CD4-positive, CD25-positive, alpha-beta regulatory T cell (primary cell): ENCODE results near the gene NOL11. TPM values are rescaled to one million over a fixed set of nuclear protein-coding genes. Genes with fewer than 3 reads are reported as not detected.
"Not testable (repeated sequence)": the region's sequence is repeated elsewhere in the genome, so short reads cannot be mapped to it uniquely, and the experiment has no call there.

Experiments used
- ATAC-seq, 2 donors: fragments of 150-1000 bp; cut with Tn5 transposase; one replicate each; pipeline ENCODE4 v1.10.0; 2021; ENCODE audit warnings: low read depth in 2 of 2, moderate number of reproducible peaks in 2 of 2, moderate library complexity in 1 of 2
- DNase-seq, 3 donors: peaks; one replicate each; pipeline versions ENCODE4 v3.0.0 to v3.0.0-alpha.2; 2012 to 2022; ENCODE audit warnings: mixed read lengths in 1 of 3
- H3K27ac ChIP-seq: one replicate; pipeline ENCODE4 v1.7.0; 2013; ENCODE audit warnings: mild to moderate bottlenecking, low read length; ENCODE audit not compliant: insufficient read depth, poor library complexity, severe bottlenecking
- H3K27me3 ChIP-seq: one replicate; pipeline ENCODE4 v1.7.0; 2013; ENCODE audit warnings: low read length; ENCODE audit not compliant: control insufficient read depth, insufficient read depth
- H3K36me3 ChIP-seq: one replicate; pipeline ENCODE4 v1.7.0; 2013; ENCODE audit warnings: mild to moderate bottlenecking, low read length, moderate library complexity; ENCODE audit not compliant: control insufficient read depth, insufficient read depth
- H3K4me1 ChIP-seq: 2 replicates; pipeline ENCODE4 v1.7.0; 2013; ENCODE audit warnings: mild to moderate bottlenecking, low read length; ENCODE audit not compliant: insufficient read depth, control insufficient read depth, poor library complexity, severe bottlenecking
- H3K4me3 ChIP-seq: one replicate; pipeline ENCODE4 v1.7.0; 2013; ENCODE audit warnings: low read depth, mild to moderate bottlenecking, low read length, moderate library complexity
- H3K9me3 ChIP-seq, 2 experiments: 1 replicate in 1 of 2; 2 replicates in 1 of 2; pipeline ENCODE4 v1.7.0; 2013; ENCODE audit warnings: low read length in 2 of 2, mild to moderate bottlenecking in 1 of 2, moderate library complexity in 1 of 2; ENCODE audit not compliant: control insufficient read depth in 2 of 2
- H3K27ac Mint-ChIP-seq, 3 donors: one replicate each; pipeline ENCODE4 v1.8.0; 2020 to 2022; ENCODE audit warnings: mild to moderate bottlenecking in 3 of 3, mixed read lengths in 3 of 3, moderate library complexity in 2 of 3
- H3K27me3 Mint-ChIP-seq: one replicate; pipeline ENCODE4 v1.8.0; 2022; ENCODE audit warnings: mild to moderate bottlenecking, mixed read lengths
- H3K36me3 Mint-ChIP-seq: one replicate; pipeline ENCODE4 v1.8.0; 2020; ENCODE audit warnings: mixed read lengths
- H3K4me1 Mint-ChIP-seq, 4 donors: one replicate each; pipeline ENCODE4 v1.8.0; 2020 to 2022; ENCODE audit warnings: mixed read lengths in 4 of 4, mild to moderate bottlenecking in 1 of 4
- H3K4me3 Mint-ChIP-seq, 4 donors: one replicate each; pipeline ENCODE4 v1.8.0; 2020 to 2022; ENCODE audit warnings: mild to moderate bottlenecking in 4 of 4, mixed read lengths in 4 of 4, moderate library complexity in 3 of 4
- H3K9me3 Mint-ChIP-seq, 7 donors: one replicate each; pipeline ENCODE4 v1.8.0; 2020 to 2022; ENCODE audit warnings: mixed read lengths in 7 of 7, mild to moderate bottlenecking in 3 of 7, moderate library complexity in 2 of 7
- polyA plus RNA-seq, 4 donors: library from polyadenylated mRNA; unstranded; fragments of 300-500 nt; fragmentation: Illumina TruSeq; gene quantifications; one replicate each; pipeline ENCODE4 v1.2.3, GENCODE V29; 2021
- total RNA-seq: library from RNA; stranded (reverse); gene quantifications from one replicate; pipeline ENCODE4 v1.2.3, GENCODE V29; 2022

Gene NOL11
- total and polyA plus RNA-seq, 5 donors from 2014 or later = 18.6 to 62.0 (median 24.5) TPM

GRCh38 chr17:67746704-67747571, 29.2 kb downstream of the NOL11 start:
- no peak overlapping the region for H3K4me3 Mint-ChIP-seq
- DNase-seq = no peak
- H3K4me3 ChIP-seq = no peak overlapping the region
- H3K27ac Mint-ChIP-seq = peak overlapping the region in 1 of 3 donors; percentile 1
- H3K4me1 Mint-ChIP-seq = no peaks in the 10 kb centered on the region
- H3K36me3 Mint-ChIP-seq = peaks cover 42% of the 10 kb centered on the region
- no peaks in the 10 kb centered on the region for H3K9me3 ChIP-seq
- H3K27me3 Mint-ChIP-seq = no peaks in the 10 kb centered on the region
- H3K36me3 ChIP-seq = peaks cover 75% of the 10 kb centered on the region
- H3K27ac ChIP-seq = no peak overlapping the region
- H3K9me3 Mint-ChIP-seq = no peaks in the 10 kb centered on the region
- no peaks in the 10 kb centered on the region for H3K27me3 ChIP-seq
- H3K4me1 ChIP-seq = no peaks in the 10 kb centered on the region
- ATAC-seq = no peak

DNA sequence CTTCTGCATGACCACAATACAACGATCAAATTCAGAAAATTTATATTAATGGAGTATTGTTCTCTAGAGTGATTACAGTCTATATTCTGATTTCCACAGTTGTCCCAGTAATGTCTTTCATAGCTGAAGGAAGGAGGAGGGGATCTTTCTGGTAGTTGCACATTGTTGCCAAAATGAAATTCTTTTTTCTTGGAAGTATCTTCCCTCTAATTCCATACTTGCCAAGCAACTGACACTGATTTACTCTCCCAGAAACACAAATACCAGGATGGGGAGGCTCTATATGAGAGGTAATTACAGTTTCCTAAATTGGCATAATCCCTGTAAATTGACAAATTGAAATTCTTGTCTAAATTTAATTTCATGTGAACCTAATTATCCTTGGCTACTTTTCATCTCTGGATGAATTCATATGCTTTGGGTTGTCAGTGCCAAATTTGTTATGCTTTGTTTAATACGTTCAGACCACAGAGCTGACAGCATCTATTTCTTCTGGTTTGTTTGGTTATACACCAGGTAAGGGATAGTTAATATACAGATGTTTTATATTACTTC, 30.0 kb downstream of the NOL11 start:
- Mint-ChIP-seq H3K27me3 (no peaks in the 10 kb centered on the region), H3K4me3 (no peak overlapping the region), H3K36me3 (peaks cover 38% of the 10 kb centered on the region), H3K4me1 (peaks cover 0 to 5% (median 0%) of the 10 kb centered on the region in 4 donors), H3K9me3 (no peaks in the 10 kb centered on the region), H3K27ac (peak overlapping the region in 2 of 3 donors; percentile 1 to 33)
- no peak overlapping the region for H3K4me3 ChIP-seq
- no peaks in the 10 kb centered on the region for H3K4me1 ChIP-seq
- DNase-seq (no peak), ATAC-seq (no peak)
- no peak overlapping the region for H3K27ac ChIP-seq
- H3K9me3 ChIP-seq = no peaks in the 10 kb centered on the region
- no peaks in the 10 kb centered on the region for H3K27me3 ChIP-seq
- H3K36me3 ChIP-seq = peaks cover 67% of the 10 kb centered on the region

- ATAC-seq = no peak
- Histone ChIP-seq H3K36me3 (peaks cover 47% of the 10 kb centered on the region), H3K9me3 (no peaks in the 10 kb centered on the region), H3K27me3 (no peaks in the 10 kb centered on the region), H3K27ac (no peak overlapping the region), H3K4me1 (no peaks in the 10 kb centered on the region), H3K4me3 (no peak overlapping the region)
- H3K36me3 Mint-ChIP-seq = peaks cover 35% of the 10 kb centered on the region
- H3K4me3 Mint-ChIP-seq = no peak overlapping the region
- no peaks in the 10 kb centered on the region for H3K9me3 Mint-ChIP-seq
- H3K27me3 Mint-ChIP-seq = no peaks in the 10 kb centered on the region
- no peak overlapping the region for H3K27ac Mint-ChIP-seq
- DNase-seq = no peak
- H3K4me1 Mint-ChIP-seq = peaks cover 0 to 5% (median 2%) of the 10 kb centered on the region in 4 donors
Measured at GRCh38 chr17:67750067-67750466, 32.3 kb downstream of the NOL11 start.

DNA sequence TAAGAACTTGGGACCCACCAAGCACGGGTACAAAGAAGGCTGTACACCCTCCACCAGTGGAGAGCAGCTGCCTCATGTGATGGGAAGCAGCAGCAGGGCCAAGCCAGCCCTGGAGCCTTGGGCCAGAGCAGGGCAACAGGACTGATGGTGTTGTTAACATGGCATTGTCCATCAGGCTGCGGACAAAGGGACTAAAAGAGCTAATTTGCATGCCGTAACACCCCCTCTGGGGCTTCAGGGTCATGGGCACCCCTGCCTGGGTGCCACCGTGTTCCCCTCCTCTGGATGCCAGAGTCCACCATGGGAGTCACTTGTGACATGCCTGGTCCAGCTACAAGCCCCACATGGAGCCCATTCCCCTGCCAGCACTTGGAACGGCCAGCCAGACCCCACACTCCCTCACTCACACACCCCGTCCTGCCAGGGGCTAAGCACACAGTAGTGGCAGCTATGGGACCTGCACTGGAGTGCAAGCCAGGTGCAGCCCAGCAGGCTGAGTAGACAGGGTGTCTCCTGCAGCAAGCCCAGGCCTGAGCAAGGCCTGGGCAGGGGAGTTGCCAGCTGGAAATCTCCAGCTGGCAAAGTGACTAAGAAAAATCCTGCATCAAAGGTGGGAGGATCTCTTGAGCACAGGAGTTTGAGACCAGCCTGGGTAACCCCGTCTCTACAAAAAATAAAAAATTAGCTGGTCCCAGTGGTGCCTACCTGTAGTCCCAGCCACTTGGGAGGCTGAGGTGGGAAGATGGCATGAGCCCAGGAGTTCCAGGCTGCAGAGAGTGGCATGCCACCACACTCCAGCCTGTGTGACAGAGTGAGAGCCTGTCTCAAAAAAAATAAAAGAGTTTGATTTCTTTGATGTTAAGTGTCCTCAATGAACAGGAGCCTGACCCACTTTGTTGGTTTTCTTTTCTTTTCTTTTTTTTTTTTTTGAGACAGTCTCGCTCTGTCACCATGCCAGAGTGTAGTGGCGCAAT, 33.7 kb downstream of the NOL11 start:
- Histone ChIP-seq H3K27ac (no peak overlapping the region), H3K36me3 (peaks cover 37% of the 10 kb centered on the region), H3K4me3 (no peak overlapping the region), H3K9me3 (no peaks in the 10 kb centered on the region), H3K4me1 (no peaks in the 10 kb centered on the region), H3K27me3 (no peaks in the 10 kb centered on the region)
- no peak for ATAC-seq
- no peak for DNase-seq
- peaks cover 39% of the 10 kb centered on the region for H3K36me3 Mint-ChIP-seq
- no peak overlapping the region for H3K27ac Mint-ChIP-seq
- H3K4me3 Mint-ChIP-seq = no peak overlapping the region
- H3K27me3 Mint-ChIP-seq = no peaks in the 10 kb centered on the region
- peaks cover 0 to 7% (median 3%) of the 10 kb centered on the region in 4 donors for H3K4me1 Mint-ChIP-seq
- no peaks in the 10 kb centered on the region for H3K9me3 Mint-ChIP-seq

GRCh38 chr17:67752160-67752559, 34.4 kb downstream of the NOL11 start:
- not testable (repeated sequence) for H3K9me3 ChIP-seq, ATAC-seq, H3K27me3 ChIP-seq, H3K4me3 Mint-ChIP-seq, DNase-seq, H3K4me3 ChIP-seq, H3K4me1 ChIP-seq, H3K27ac ChIP-seq, H3K27me3 Mint-ChIP-seq, H3K4me1 Mint-ChIP-seq, H3K27ac Mint-ChIP-seq, H3K9me3 Mint-ChIP-seq
- H3K36me3 ChIP-seq = peaks cover 30% of the 10 kb centered on the region
- H3K36me3 Mint-ChIP-seq = peaks cover 39% of the 10 kb centered on the region

DNA sequence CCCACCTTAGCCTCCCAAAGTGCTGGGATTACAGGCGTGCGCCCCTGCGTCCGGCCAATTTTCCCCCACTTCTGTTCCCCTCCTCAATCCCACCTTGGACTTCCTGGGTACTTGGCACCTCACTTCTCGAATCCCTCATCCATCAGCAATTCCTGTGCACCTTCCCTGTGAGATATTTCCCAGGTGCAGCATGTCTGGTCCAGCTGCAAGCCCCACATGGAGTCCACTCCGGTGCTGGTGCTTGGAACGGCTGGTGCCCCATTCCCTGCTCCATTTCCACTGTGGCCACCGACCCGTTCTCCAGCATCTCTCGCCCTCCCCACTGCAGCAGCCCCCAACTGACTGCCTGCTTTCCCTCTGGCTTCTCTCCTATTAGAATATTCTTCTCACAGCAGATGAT, 35.3 kb downstream of the NOL11 start:
- peaks cover 22% of the 10 kb centered on the region for H3K36me3 ChIP-seq
- H3K27ac ChIP-seq = no peak overlapping the region
- no peaks in the 10 kb centered on the region for H3K27me3 Mint-ChIP-seq
- H3K9me3 ChIP-seq = no peaks in the 10 kb centered on the region
- H3K27ac Mint-ChIP-seq = peak overlapping the region in 1 of 3 donors; percentile 7
- no peak for DNase-seq
- H3K4me3 Mint-ChIP-seq = no peak overlapping the region
- no peaks in the 10 kb centered on the region for H3K4me1 ChIP-seq
- H3K4me1 Mint-ChIP-seq = peaks cover 0 to 7% (median 3%) of the 10 kb centered on the region in 4 donors
- H3K36me3 Mint-ChIP-seq = peaks cover 30% of the 10 kb centered on the region
- H3K4me3 ChIP-seq = no peak overlapping the region
- no peaks in the 10 kb centered on the region for H3K27me3 ChIP-seq
- no peaks in the 10 kb centered on the region for H3K9me3 Mint-ChIP-seq
- no peak for ATAC-seq

DNA sequence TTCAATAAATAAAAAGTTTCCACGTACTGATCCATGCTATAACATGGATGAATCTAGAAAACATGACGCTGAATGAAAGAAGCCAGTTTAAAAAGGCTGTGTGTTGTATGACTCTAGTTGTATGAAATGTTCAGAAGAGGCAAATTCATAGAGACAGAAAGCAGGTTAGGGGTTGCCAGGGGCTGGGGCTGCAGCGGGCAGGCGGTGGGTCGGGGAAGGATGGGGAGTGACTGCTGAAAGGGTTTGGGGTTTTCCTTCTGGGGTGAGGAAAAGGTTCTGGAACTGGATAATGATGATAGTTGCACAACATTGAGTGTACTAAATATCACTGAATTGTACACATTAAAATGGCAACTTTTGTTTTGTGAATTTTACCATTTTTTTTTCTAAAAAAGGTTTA, 36.3 kb downstream of the NOL11 start:
- Histone ChIP-seq H3K27ac (no peak overlapping the region), H3K27me3 (no peaks in the 10 kb centered on the region), H3K4me1 (no peaks in the 10 kb centered on the region), H3K4me3 (no peak overlapping the region), H3K36me3 (peaks cover 15% of the 10 kb centered on the region), H3K9me3 (no peaks in the 10 kb centered on the region)
- peaks cover 0 to 7% (median 3%) of the 10 kb centered on the region in 4 donors for H3K4me1 Mint-ChIP-seq
- H3K27me3 Mint-ChIP-seq = no peaks in the 10 kb centered on the region
- no peaks in the 10 kb centered on the region for H3K9me3 Mint-ChIP-seq
- no peak for ATAC-seq
- no peak overlapping the region for H3K27ac Mint-ChIP-seq
- H3K36me3 Mint-ChIP-seq = peaks cover 22% of the 10 kb centered on the region
- no peak for DNase-seq
- no peak overlapping the region for H3K4me3 Mint-ChIP-seq
